SK-N-MC (cell line): Measurements from ENCODE around the gene ADAMTSL1.
A peak's percentile ranks its signal among the peaks of the same experiment; 100 is the strongest.

Experiments used
- DNase-seq: peaks from one replicate; pipeline ENCODE4 v3.0.0-alpha.2; 2011; ENCODE audit warnings: low read depth, low spot score
- H3K27ac ChIP-seq: fragments of 200-600 bp; sonication (generic); 2 replicates; pipeline ENCODE4 v1.5.1; 2016; ENCODE audit warnings: mixed run types
- H3K36me3 ChIP-seq: fragments of 200-600 bp; sonication (generic); 2 replicates; pipeline ENCODE4 v1.6.1; 2017; ENCODE audit warnings: antibody characterized with exemption, low read length, mixed read lengths; ENCODE audit not compliant: insufficient read depth
- H3K4me3 ChIP-seq: fragments of 200-600 bp; sonication (generic); 2 replicates; pipeline ENCODE4 v1.5.1; 2016
- H3K9ac ChIP-seq: fragments of 200-600 bp; sonication (generic); 2 replicates; pipeline ENCODE4 v1.8.0; 2017; ENCODE audit warnings: mixed run types, mixed read lengths; ENCODE audit not compliant: insufficient read length
- H3K9me3 ChIP-seq: fragments of 200-600 bp; sonication (generic); 2 replicates; pipeline ENCODE4 v1.6.1; 2017; ENCODE audit warnings: low read depth, mild to moderate bottlenecking, antibody characterized with exemption, low read length, moderate library complexity, mixed read lengths
- EZH2 ChIP-seq: fragments of 200-600 bp; sonication (generic); IDR thresholded peaks from one replicate; pipeline ENCODE4 v1.6.1; 2017; ENCODE audit warnings: antibody characterized with exemption
- FOXP2 ChIP-seq: optimal IDR thresholded peaks from 2 replicates; pipeline ENCODE3; 2011; ENCODE audit warnings: mild to moderate bottlenecking, moderate library complexity; ENCODE audit not compliant: insufficient read depth; ENCODE audit errors: extremely low read length, control extremely low read depth
- POLR2AphosphoS5 ChIP-seq: IDR thresholded peaks from 2 replicates; pipeline ENCODE4 v1.6.1; 2012; ENCODE audit warnings: mild to moderate bottlenecking, low read depth, low read length, borderline replicate concordance

The ADAMTSL1 gene, protein sequence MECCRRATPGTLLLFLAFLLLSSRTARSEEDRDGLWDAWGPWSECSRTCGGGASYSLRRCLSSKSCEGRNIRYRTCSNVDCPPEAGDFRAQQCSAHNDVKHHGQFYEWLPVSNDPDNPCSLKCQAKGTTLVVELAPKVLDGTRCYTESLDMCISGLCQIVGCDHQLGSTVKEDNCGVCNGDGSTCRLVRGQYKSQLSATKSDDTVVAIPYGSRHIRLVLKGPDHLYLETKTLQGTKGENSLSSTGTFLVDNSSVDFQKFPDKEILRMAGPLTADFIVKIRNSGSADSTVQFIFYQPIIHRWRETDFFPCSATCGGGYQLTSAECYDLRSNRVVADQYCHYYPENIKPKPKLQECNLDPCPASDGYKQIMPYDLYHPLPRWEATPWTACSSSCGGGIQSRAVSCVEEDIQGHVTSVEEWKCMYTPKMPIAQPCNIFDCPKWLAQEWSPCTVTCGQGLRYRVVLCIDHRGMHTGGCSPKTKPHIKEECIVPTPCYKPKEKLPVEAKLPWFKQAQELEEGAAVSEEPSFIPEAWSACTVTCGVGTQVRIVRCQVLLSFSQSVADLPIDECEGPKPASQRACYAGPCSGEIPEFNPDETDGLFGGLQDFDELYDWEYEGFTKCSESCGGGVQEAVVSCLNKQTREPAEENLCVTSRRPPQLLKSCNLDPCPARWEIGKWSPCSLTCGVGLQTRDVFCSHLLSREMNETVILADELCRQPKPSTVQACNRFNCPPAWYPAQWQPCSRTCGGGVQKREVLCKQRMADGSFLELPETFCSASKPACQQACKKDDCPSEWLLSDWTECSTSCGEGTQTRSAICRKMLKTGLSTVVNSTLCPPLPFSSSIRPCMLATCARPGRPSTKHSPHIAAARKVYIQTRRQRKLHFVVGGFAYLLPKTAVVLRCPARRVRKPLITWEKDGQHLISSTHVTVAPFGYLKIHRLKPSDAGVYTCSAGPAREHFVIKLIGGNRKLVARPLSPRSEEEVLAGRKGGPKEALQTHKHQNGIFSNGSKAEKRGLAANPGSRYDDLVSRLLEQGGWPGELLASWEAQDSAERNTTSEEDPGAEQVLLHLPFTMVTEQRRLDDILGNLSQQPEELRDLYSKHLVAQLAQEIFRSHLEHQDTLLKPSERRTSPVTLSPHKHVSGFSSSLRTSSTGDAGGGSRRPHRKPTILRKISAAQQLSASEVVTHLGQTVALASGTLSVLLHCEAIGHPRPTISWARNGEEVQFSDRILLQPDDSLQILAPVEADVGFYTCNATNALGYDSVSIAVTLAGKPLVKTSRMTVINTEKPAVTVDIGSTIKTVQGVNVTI (N-terminal part only)

GRCh38 chr9:18473652-18474279, at the start of gene ADAMTSL1:
Gene ADAMTSL1, plus strand, starts transcription at chr9:18474153. Its CDS starts 80 bp downstream, at chr9:18474233.
- no peak for DNase-seq
- no peak within 1 kb of the TSS for H3K4me3 ChIP-seq
- H3K9me3 ChIP-seq, result no peaks in the 10 kb centered on the region
- no peak for TF ChIP-seq FOXP2
- TF ChIP-seq POLR2AphosphoS5, result no peak
- no peak for TF ChIP-seq EZH2
- no peak within 1 kb of the TSS for H3K27ac ChIP-seq
- H3K36me3 ChIP-seq, result no peaks in the 10 kb centered on the region
- H3K9ac ChIP-seq, result no peak within 1 kb of the TSS

- Histone ChIP-seq H3K4me3 (no peak overlapping the region), H3K27ac (no peak overlapping the region), H3K9ac (no peak overlapping the region), H3K36me3 (no peaks in the 10 kb centered on the region), H3K9me3 (no peaks in the 10 kb centered on the region)
- no peak for DNase-seq
- TF ChIP-seq FOXP2 (no peak), POLR2AphosphoS5 (no peak), EZH2 (no peak)
Measured at GRCh38 chr9:18427691-18428090, 46.3 kb upstream of the ADAMTSL1 start.

DNA sequence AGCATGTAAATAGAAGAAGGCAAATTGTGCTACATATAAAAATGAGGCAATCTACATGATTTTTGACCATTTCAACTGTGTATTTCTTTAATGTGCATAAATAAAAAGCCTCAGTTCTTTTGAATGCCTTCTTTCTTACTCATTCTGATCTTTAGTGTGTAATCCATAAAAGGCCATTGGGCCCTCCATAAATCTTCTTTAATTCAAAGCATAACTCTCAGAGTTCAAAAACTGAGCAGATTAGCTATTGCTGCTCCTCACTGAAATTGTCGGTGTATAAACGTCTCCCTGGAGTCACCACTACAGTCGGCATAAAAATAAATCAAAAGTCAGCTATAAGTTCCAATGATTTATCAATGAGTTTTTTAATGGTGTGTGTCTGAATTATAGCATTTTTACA, 45.3 kb upstream of the ADAMTSL1 start:
- H3K9me3 ChIP-seq, result no peaks in the 10 kb centered on the region
- H3K9ac ChIP-seq, result no peak overlapping the region
- H3K36me3 ChIP-seq, result no peaks in the 10 kb centered on the region
- DNase-seq, result no peak
- H3K27ac ChIP-seq, result peak overlapping the region; percentile 52; the same call in 1 of the 2 replicates
- TF ChIP-seq EZH2 (no peak), POLR2AphosphoS5 (no peak), FOXP2 (no peak)
- H3K4me3 ChIP-seq, result no peak overlapping the region; the same call in 1 of the 2 replicates

DNA sequence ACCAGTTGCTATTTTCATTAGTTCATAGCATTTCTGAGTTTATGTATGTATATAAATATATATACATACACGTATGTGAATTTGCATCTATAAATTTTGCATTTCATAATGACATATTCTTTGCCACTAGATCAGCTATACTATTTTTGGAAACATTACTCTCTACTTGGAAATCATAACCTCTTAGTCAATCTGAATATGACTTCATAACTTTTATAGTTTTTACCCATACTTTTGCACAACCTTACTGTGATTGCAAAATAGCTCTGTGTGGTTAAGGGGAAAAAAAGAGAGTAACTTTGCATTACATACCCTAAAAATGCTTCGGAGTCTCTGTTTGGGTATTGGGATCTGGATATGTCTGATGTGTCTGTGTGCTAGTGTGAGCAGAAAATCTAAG, 44.9 kb upstream of the ADAMTSL1 start:
- Histone ChIP-seq H3K36me3 (no peaks in the 10 kb centered on the region), H3K27ac (peak overlapping the region; percentile 52; the same call in 1 of the 2 replicates), H3K9me3 (no peaks in the 10 kb centered on the region), H3K9ac (no peak overlapping the region), H3K4me3 (no peak overlapping the region; the same call in 1 of the 2 replicates)
- TF ChIP-seq POLR2AphosphoS5 (no peak), FOXP2 (no peak), EZH2 (no peak)
- DNase-seq, result peak; percentile 42

DNA sequence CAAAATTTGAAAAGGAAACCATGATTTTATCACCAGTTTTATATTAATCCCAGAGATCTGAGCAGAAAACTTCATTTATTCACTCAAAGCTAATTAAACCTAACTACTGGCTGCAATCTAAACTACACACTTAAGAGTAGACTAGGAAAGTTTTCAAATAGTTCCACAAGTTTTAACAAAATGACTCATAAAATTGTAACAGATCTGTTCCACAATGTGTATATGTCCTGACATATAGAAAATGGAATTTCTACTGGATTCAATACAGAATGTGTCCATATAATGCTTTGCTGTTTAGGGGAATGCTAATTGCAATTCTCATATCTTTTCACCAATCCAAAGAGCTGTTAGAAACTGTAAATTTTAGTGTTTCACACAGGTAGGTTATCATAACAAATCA, 40.3 kb upstream of the ADAMTSL1 start:
- Histone ChIP-seq H3K9ac (no peak overlapping the region), H3K9me3 (no peaks in the 10 kb centered on the region), H3K4me3 (no peak overlapping the region), H3K36me3 (no peaks in the 10 kb centered on the region), H3K27ac (no peak overlapping the region)
- no peak for TF ChIP-seq POLR2AphosphoS5
- no peak for DNase-seq

DNA sequence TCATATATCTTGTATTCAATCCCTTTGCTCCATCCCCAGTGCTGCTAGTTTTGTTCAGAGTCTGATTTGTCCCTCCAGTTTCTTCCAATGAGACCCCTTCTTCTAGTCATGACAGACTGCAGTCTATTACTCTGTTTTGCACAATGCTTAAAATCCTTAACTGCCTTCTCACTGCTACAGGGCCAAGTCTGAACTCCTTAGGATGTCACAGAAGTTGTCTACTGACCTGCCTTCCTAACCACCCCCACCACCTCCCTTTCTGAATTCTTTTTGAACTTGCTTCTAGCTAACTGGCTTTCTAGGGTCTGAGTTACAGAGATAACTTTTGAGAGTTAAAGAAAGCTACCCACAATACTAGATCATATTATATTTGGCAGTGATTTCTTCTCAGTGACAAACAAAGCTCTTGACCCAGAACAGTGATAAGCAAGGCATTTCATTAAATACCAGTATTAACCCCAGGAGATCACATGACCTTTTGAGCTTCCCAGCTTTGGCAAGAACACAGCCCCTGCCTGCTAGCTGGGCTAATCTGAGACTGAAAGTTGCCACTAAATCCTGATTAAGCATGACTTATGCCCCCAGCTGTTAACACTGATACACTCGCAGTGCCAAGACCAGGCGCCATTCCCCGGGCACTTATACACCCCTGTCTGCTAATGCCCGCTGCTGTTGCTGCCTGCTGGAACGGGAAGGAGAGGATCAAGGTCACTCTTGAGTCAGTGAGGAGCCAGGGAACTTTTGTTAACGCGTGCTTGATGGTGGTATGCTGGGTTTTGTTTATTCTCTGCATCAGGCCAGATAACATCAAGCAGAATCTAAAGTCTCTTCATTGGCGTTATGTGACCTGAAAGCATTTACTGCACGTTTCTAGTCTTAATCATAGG, 36.4 kb upstream of the ADAMTSL1 start:
- Histone ChIP-seq H3K27ac (no peak overlapping the region), H3K9ac (no peak overlapping the region), H3K9me3 (no peaks in the 10 kb centered on the region), H3K4me3 (no peak overlapping the region), H3K36me3 (no peaks in the 10 kb centered on the region)
- TF ChIP-seq POLR2AphosphoS5 (no peak), EZH2 (no peak), FOXP2 (no peak)
- no peak for DNase-seq

DNA sequence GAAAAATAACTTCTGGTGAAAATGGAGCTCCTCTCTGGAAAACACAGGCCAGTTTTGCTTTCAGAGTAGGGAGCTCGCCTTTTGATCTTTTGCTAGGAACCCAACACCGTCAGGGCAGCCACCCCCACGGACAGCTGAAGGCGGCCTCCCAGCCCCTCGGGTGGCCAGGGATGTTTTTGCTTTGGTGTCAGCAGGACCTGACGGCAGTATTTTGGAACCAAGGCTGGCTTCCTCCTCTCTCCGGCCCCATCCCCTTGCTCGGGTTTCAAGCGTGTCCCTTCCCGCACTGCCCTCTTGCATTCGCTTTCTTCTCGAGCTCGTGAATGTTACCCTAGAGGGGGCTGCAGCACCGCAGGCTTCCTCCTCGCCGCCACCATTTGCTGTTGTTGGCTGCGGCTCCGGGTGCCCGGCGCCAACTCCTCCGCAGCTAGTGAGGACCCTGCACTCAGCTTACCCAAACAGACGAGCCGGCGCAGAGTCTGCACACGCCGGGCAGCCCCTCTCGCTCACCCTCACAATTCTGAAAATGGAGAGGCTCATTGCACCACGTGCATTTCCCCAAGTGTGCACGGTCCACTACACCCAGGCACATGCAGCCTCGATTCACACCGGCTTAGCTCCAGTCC, 35.5 kb upstream of the ADAMTSL1 start:
- Histone ChIP-seq H3K9ac (no peak overlapping the region), H3K36me3 (no peaks in the 10 kb centered on the region), H3K27ac (no peak overlapping the region), H3K9me3 (no peaks in the 10 kb centered on the region), H3K4me3 (no peak overlapping the region)
- DNase-seq, result no peak
- TF ChIP-seq EZH2, result no peak
- TF ChIP-seq POLR2AphosphoS5, result no peak
- TF ChIP-seq FOXP2, result no peak
